HEK293T (cell line): ENCODE data around the gene FGFR3.

Experiments
- ARNT ChIP-seq: fragments of 450-650 bp; IDR thresholded peaks from 2 replicates; pipeline ENCODE4 v1.6.1; 2017; ENCODE audit warnings: mild to moderate bottlenecking
- FOXA1 ChIP-seq: fragments of 450-650 bp; IDR thresholded peaks from 2 replicates; pipeline ENCODE4 v1.6.1; 2016; ENCODE audit warnings: mild to moderate bottlenecking
- FOXM1 ChIP-seq: fragments of 450-650 bp; IDR thresholded peaks from 2 replicates; pipeline ENCODE4 v1.6.1; 2017; ENCODE audit warnings: mild to moderate bottlenecking, borderline replicate concordance
- SP1 ChIP-seq: fragments of 450-650 bp; IDR thresholded peaks from 2 replicates; pipeline ENCODE4 v1.6.1; 2017
- ZNF384 ChIP-seq: fragments of 450-650 bp; IDR thresholded peaks from 2 replicates; pipeline ENCODE4 v1.6.1; 2016

DNA sequence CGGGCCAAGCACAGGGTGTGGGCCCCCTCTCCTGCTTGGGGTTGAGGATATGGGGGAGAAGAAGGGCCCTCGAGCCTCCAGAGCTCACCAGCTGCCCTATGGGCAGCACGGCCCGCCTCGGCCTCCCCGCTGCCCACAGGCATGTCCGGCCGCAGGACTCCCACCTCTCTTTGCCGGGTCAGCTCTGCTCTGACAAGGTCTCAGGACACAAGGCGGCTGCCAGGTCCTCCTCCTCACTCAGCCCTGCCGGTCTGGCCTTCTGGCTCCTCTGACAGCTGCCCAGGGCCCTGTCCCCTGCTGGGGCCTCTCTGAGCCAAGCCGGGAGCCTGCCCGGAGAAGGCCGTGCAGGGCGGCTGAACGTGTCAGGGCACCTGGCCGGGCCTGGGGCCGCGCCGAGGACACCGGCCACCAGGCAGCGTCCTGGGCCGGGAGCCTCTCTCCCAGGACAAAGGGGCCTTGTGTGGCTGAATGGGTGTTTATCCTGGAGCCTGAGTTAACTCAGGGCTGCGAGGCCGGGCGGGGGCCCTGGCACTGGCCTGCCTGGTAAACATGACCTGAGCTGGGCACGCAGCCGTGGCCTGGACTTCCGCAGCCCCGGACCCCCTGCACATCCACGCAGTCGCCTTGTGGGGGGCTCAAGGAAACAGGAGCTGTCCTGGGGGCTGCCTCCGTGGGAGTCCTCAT, 46.0 kb upstream of the FGFR3 start:
- TF ChIP-seq ZNF384, result no peak
- TF ChIP-seq FOXA1, result no peak
- no peak for TF ChIP-seq SP1
- no peak for TF ChIP-seq FOXM1
- TF ChIP-seq ARNT, result no peak
